NCI-H2107 (cell line): ENCODE data around the gene RNF19B.
A peak's percentile ranks its signal among the peaks of the same experiment; 100 is the strongest.
"Not testable (repeated sequence)": the region's sequence is repeated elsewhere in the genome, so short reads cannot be mapped to it uniquely, and the experiment has no call there.

Experiments used
- DNase-seq: peaks from one replicate; lab custom pipeline; 2025; lab: John Stamatoyannopoulos, UW

The RNF19B gene

GRCh38 chr1:32931760-32932159, 32.8 kb downstream of the RNF19B start:
- DNase-seq: no peak

GRCh38 chr1:32929366-32929765, 35.2 kb downstream of the RNF19B start:
- DNase-seq: no peak

- DNase-seq: no peak
Measured at GRCh38 chr1:32928715-32929114, 35.9 kb downstream of the RNF19B start.

GRCh38 chr1:32928285-32928684, 36.3 kb downstream of the RNF19B start:
- no peak for DNase-seq

GRCh38 chr1:32927441-32927840, 37.2 kb downstream of the RNF19B start:
- no peak for DNase-seq

- DNase-seq: no peak
Measured at GRCh38 chr1:32926562-32926961, 38.0 kb downstream of the RNF19B start.

GRCh38 chr1:32925403-32926162, 39.0 kb downstream of the RNF19B start:
- peak; percentile 30 for DNase-seq

GRCh38 chr1:32924881-32925344, 39.7 kb downstream of the RNF19B start:
- no peak for DNase-seq

- DNase-seq: no peak
Measured at GRCh38 chr1:32920833-32921232, 43.8 kb downstream of the RNF19B start.

GRCh38 chr1:32919811-32920733, 44.5 kb downstream of the RNF19B start:
- no peak for DNase-seq

GRCh38 chr1:32918179-32918578, 46.4 kb downstream of the RNF19B start:
- no peak for DNase-seq

- no peak for DNase-seq
Measured at GRCh38 chr1:32917521-32917920, 47.1 kb downstream of the RNF19B start.

- no peak for DNase-seq
Measured at GRCh38 chr1:32915766-32916706, 48.6 kb downstream of the RNF19B start.

GRCh38 chr1:32910319-32910718, 54.3 kb downstream of the RNF19B start:
- DNase-seq: no peak

- no peak for DNase-seq
Measured at GRCh38 chr1:32907435-32907834, 57.2 kb downstream of the RNF19B start.

- DNase-seq: no peak
Measured at GRCh38 chr1:32906654-32907053, 58.0 kb downstream of the RNF19B start.

- not testable (repeated sequence) for DNase-seq
Measured at GRCh38 chr1:32905588-32905987, 59.0 kb downstream of the RNF19B start.

- no peak for DNase-seq
Measured at GRCh38 chr1:32904797-32905196, 59.8 kb downstream of the RNF19B start.

- DNase-seq: no peak
Measured at GRCh38 chr1:32903991-32904785, 60.4 kb downstream of the RNF19B start.

- no peak for DNase-seq
Measured at GRCh38 chr1:32902535-32902920, 62.1 kb downstream of the RNF19B start.
